Esophagus muscularis mucosa (tissue), 3 donors: Measurements from ENCODE around the gene SPEM3.

Experiments used
- CTCF ChIP-seq, 3 experiments: fragments of 200-600 bp in 2 of 3; fragments of 450-650 bp in 1 of 3; sonication (generic) in 2 of 3; IDR thresholded peaks; one replicate each; pipeline ENCODE4 v1.5.1; 2017 to 2019; ENCODE audit warnings: antibody characterized with exemption in 3 of 3, mild to moderate bottlenecking in 2 of 3, moderate library complexity in 1 of 3
- POLR2A ChIP-seq: fragments of 450-650 bp; IDR thresholded peaks from one replicate; pipeline ENCODE4 v1.6.1; 2017; ENCODE audit warnings: antibody characterized with exemption, moderate library complexity, mild to moderate bottlenecking, low read depth
- POLR2AphosphoS5 ChIP-seq, 2 donors: sonication (generic); formaldehyde crosslinking; IDR thresholded peaks; one replicate each; pipeline ENCODE4 v1.6.1; 2017; ENCODE audit warnings: antibody characterized with exemption in 2 of 2

GRCh38 chr17:7380321-7380720 is 48.3 kb upstream of the SPEM3 start:
- TF ChIP-seq POLR2AphosphoS5 (IDR thresholded peaks at IDR 0.05) (peak in 1 of 2 donors; percentile 54), POLR2A (no peak), CTCF (IDR thresholded peaks at IDR 0.05) (no peak)
